Activated T-cell treated with anti-CD3 and anti-CD28 coated beads, Interleukin-2, amount 50 U/mL, for 4 hours (primary cell): ENCODE results near the gene POLD1. TPM values are rescaled to one million over a fixed set of nuclear protein-coding genes. Genes with fewer than 3 reads are reported as not detected.
"Not testable (repeated sequence)": the region's sequence is repeated elsewhere in the genome, so short reads cannot be mapped to it uniquely, and the experiment has no call there.

ENCODE experiments used
- ATAC-seq, 2 donors: fragments of 200-7000 bp; cut with Tn5 transposase; one replicate each; pipeline ENCODE4 v1.10.0; 2021
- DNase-seq: peaks from one replicate; pipeline ENCODE4 v3.0.0-alpha.2; 2020
- H3K27me3 Mint-ChIP-seq: one replicate; pipeline ENCODE4 v1.8.0; 2021; ENCODE audit warnings: low read depth, mixed read lengths
- H3K36me3 Mint-ChIP-seq: one replicate; pipeline ENCODE4 v1.8.0; 2022; ENCODE audit warnings: mixed read lengths; ENCODE audit not compliant: insufficient read depth
- H3K4me1 Mint-ChIP-seq: one replicate; pipeline ENCODE4 v1.8.0; 2021; ENCODE audit warnings: low read depth, mixed read lengths
- H3K4me3 Mint-ChIP-seq: one replicate; pipeline ENCODE4 v1.8.0; 2021; ENCODE audit warnings: mild to moderate bottlenecking, moderate library complexity, mixed read lengths
- H3K9me3 Mint-ChIP-seq: one replicate; pipeline ENCODE4 v1.8.0; 2021; ENCODE audit warnings: mixed read lengths
- total RNA-seq, 3 donors: library from RNA; stranded (reverse); gene quantifications; one replicate each; pipeline ENCODE4 v1.2.1, GENCODE V29; 2021

POLD1 gene
- total RNA-seq, 3 donors from 2014 or later: 182 to 246 (median 214) TPM

GRCh38 chr19:50378169-50378862 is 5.8 kb upstream of the POLD1 start:
- DNase-seq (no peak), ATAC-seq (no peak)
- peaks cover 24% of the 10 kb centered on the region for H3K36me3 Mint-ChIP-seq
- peaks cover 10% of the 10 kb centered on the region for H3K4me1 Mint-ChIP-seq
- peak overlapping the region; percentile 54 for H3K4me3 Mint-ChIP-seq
- no peaks in the 10 kb centered on the region for H3K27me3 Mint-ChIP-seq
- H3K9me3 Mint-ChIP-seq: no peaks in the 10 kb centered on the region

GRCh38 chr19:50378863-50379236 is 5.3 kb upstream of the POLD1 start:
- no peak for DNase-seq
- Mint-ChIP-seq H3K36me3 (peaks cover 24% of the 10 kb centered on the region), H3K4me1 (peaks cover 16% of the 10 kb centered on the region), H3K27me3 (no peaks in the 10 kb centered on the region), H3K9me3 (no peaks in the 10 kb centered on the region), H3K4me3 (no peak overlapping the region)
- no peak for ATAC-seq

- no peak overlapping the region for H3K4me3 Mint-ChIP-seq
- no peaks in the 10 kb centered on the region for H3K9me3 Mint-ChIP-seq
- peaks cover 21% of the 10 kb centered on the region for H3K4me1 Mint-ChIP-seq
- no peak for ATAC-seq
- no peak for DNase-seq
- H3K27me3 Mint-ChIP-seq: no peaks in the 10 kb centered on the region
- peaks cover 27% of the 10 kb centered on the region for H3K36me3 Mint-ChIP-seq
Measured at GRCh38 chr19:50379602-50380001, 4.5 kb upstream of the POLD1 start.

GRCh38 chr19:50380137-50380536 is 4.0 kb upstream of the POLD1 start:
- Mint-ChIP-seq H3K9me3 (no peaks in the 10 kb centered on the region), H3K27me3 (no peaks in the 10 kb centered on the region), H3K4me3 (no peak overlapping the region), H3K36me3 (peaks cover 29% of the 10 kb centered on the region), H3K4me1 (peaks cover 26% of the 10 kb centered on the region)
- ATAC-seq: no peak
- no peak for DNase-seq

GRCh38 chr19:50380751-50381151 is 3.4 kb upstream of the POLD1 start:
- no peak overlapping the region for H3K4me3 Mint-ChIP-seq
- peaks cover 29% of the 10 kb centered on the region for H3K4me1 Mint-ChIP-seq
- no peak for DNase-seq
- H3K36me3 Mint-ChIP-seq: peaks cover 29% of the 10 kb centered on the region
- H3K9me3 Mint-ChIP-seq: no peaks in the 10 kb centered on the region
- no peak for ATAC-seq
- H3K27me3 Mint-ChIP-seq: no peaks in the 10 kb centered on the region

- Mint-ChIP-seq H3K4me3 (no peak overlapping the region), H3K4me1 (peaks cover 25% of the 10 kb centered on the region), H3K27me3 (no peaks in the 10 kb centered on the region), H3K36me3 (peaks cover 29% of the 10 kb centered on the region), H3K9me3 (no peaks in the 10 kb centered on the region)
- ATAC-seq (no peak), DNase-seq (no peak)
Measured at GRCh38 chr19:50381881-50382729, 2.0 kb upstream of the POLD1 start.

GRCh38 chr19:50383001-50383851 is 921 bp upstream of the POLD1 start:
- Mint-ChIP-seq H3K27me3 (no peaks in the 10 kb centered on the region), H3K36me3 (peaks cover 31% of the 10 kb centered on the region), H3K9me3 (no peaks in the 10 kb centered on the region), H3K4me1 (peaks cover 28% of the 10 kb centered on the region), H3K4me3 (peak overlapping the region; percentile 96)
- ATAC-seq (peak in 1 of 2 donors; percentile 19), DNase-seq (no peak)

GRCh38 chr19:50384685-50385535 is 763 bp downstream of the POLD1 start:
- H3K4me1 Mint-ChIP-seq: peaks cover 28% of the 10 kb centered on the region
- peak overlapping the region; percentile 96 for H3K4me3 Mint-ChIP-seq
- peaks cover 20% of the 10 kb centered on the region for H3K36me3 Mint-ChIP-seq
- no peaks in the 10 kb centered on the region for H3K9me3 Mint-ChIP-seq
- no peaks in the 10 kb centered on the region for H3K27me3 Mint-ChIP-seq
- ATAC-seq (no peak), DNase-seq (no peak)

- ATAC-seq: no peak
- DNase-seq: no peak
- H3K4me1 Mint-ChIP-seq: peaks cover 28% of the 10 kb centered on the region
- H3K27me3 Mint-ChIP-seq: no peaks in the 10 kb centered on the region
- H3K4me3 Mint-ChIP-seq: peak overlapping the region; percentile 45
- H3K9me3 Mint-ChIP-seq: no peaks in the 10 kb centered on the region
- H3K36me3 Mint-ChIP-seq: peaks cover 17% of the 10 kb centered on the region
Measured at GRCh38 chr19:50387176-50387867, 3.2 kb downstream of the POLD1 start.

GRCh38 chr19:50387868-50388245 is 3.7 kb downstream of the POLD1 start:
- DNase-seq (no peak), ATAC-seq (no peak)
- Mint-ChIP-seq H3K36me3 (peaks cover 17% of the 10 kb centered on the region), H3K27me3 (no peaks in the 10 kb centered on the region), H3K9me3 (no peaks in the 10 kb centered on the region), H3K4me1 (peaks cover 28% of the 10 kb centered on the region), H3K4me3 (peak overlapping the region; percentile 45)

GRCh38 chr19:50390295-50390694 is 6.1 kb downstream of the POLD1 start:
- not testable (repeated sequence) for ATAC-seq, H3K4me1 Mint-ChIP-seq, H3K27me3 Mint-ChIP-seq, DNase-seq, H3K4me3 Mint-ChIP-seq, H3K9me3 Mint-ChIP-seq
- H3K36me3 Mint-ChIP-seq: peaks cover 17% of the 10 kb centered on the region

- not testable (repeated sequence) for ATAC-seq
Measured at GRCh38 chr19:50390952-50391351, 6.8 kb downstream of the POLD1 start.

GRCh38 chr19:50392759-50393158 is 8.6 kb downstream of the POLD1 start:
- peaks cover 1% of the 10 kb centered on the region for H3K4me1 Mint-ChIP-seq
- no peak for ATAC-seq
- H3K9me3 Mint-ChIP-seq: no peaks in the 10 kb centered on the region
- no peak for DNase-seq
- H3K4me3 Mint-ChIP-seq: no peak overlapping the region
- H3K27me3 Mint-ChIP-seq: no peaks in the 10 kb centered on the region
- H3K36me3 Mint-ChIP-seq: peaks cover 15% of the 10 kb centered on the region

More at GRCh38 chr19:50390952-50391351, 6.8 kb downstream of the POLD1 start:
- H3K4me3 Mint-ChIP-seq, H3K9me3 Mint-ChIP-seq, H3K27me3 Mint-ChIP-seq, H3K4me1 Mint-ChIP-seq, DNase-seq: not testable (repeated sequence)
- H3K36me3 Mint-ChIP-seq: peaks cover 19% of the 10 kb centered on the region
